D721Med (cell line): ENCODE data around the gene TDRD7.
A peak's percentile ranks its signal among the peaks of the same experiment; 100 is the strongest.

Source experiments
- DNase-seq: peaks from one replicate; pipeline ENCODE4 v3.0.0; 2011; ENCODE audit warnings: low spot score; ENCODE audit not compliant: insufficient read length
- FAIRE-seq: peaks from 2 replicates; lab custom pipeline; 2011; peaks lifted over from hg19 to GRCh38; lab: Jason Lieb, UNC
- CTCF ChIP-seq: IDR thresholded peaks from 2 replicates; pipeline ENCODE4 v1.5.1; 2012; ENCODE audit warnings: mild to moderate bottlenecking, control low read depth; ENCODE audit not compliant: insufficient read depth; ENCODE audit errors: missing control alignments

Gene TDRD7

GRCh38 chr9:97411789-97412625 is at the start of gene TDRD7:
Gene TDRD7, plus strand, starts transcription at chr9:97412096. Its CDS starts 16,370 bp downstream, at chr9:97428466.
- TF ChIP-seq CTCF: peak; percentile 91
- FAIRE-seq (no peak), DNase-seq (peak; percentile 71)

DNA sequence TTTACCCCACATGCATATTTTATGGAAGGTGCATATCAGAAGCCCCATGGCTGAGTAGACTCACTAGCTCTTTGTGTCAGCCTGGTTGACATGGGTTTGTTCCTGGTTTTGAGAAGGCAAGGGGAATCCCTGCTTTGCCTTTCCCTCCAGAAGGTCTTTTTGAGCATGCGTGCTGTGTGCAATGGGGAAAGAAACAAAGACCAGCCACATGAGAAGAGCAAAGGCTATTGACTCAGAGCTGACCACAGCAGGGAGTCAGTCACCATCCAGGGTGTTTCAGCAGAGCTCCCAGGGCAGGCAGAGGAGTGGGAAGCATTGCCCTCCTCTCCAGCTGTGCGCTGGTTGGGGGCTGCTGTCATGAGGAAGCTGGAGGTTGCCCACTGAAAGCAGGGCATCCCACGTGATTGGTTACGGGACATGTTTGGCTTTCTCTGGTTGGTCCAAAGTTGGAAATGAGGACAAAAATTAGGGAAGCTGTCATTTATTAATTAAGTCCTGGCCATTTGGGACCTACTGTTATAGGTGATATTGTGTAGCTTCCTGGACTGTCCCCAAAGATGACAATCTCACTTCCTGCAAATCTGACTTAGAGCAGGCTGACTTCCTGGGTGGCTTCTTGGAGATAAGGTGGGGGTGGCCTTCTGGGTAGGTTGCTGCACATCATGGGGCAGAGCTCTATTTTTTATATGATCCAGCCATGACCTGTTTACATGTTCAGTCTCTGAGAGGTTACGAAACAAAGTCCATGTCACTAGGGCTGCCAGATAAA is 48.9 kb upstream of the TDRD7 start:
- no peak for DNase-seq
- no peak for TF ChIP-seq CTCF
- no peak for FAIRE-seq

GRCh38 chr9:97363661-97364299 is 48.1 kb upstream of the TDRD7 start:
- DNase-seq (no peak), FAIRE-seq (no peak)
- no peak for TF ChIP-seq CTCF

- no peak for TF ChIP-seq CTCF
- FAIRE-seq (no peak), DNase-seq (no peak)
These were observed 47.0 kb upstream of the TDRD7 start for GRCh38 chr9:97364769-97365490.

DNA sequence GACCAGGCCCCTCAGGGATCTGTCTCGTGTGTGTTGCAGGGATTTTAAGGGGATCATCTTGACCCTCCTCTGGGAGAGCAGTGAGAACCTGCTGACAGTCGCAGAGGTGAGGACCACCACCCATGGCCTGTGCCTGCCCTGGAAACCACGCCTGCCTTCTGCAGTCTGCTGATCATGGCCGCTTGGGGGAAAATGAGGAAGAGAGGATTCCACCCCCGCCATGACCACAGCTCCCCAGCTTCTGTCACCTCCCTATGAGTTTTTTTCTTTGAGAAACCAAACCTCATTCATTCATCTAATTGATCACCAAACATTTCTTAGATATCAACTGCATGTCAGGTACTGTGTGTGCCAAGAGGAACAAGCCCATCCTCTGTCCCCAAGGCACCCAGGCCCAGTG is 46.3 kb upstream of the TDRD7 start:
- FAIRE-seq (no peak), DNase-seq (no peak)
- no peak for TF ChIP-seq CTCF

DNA sequence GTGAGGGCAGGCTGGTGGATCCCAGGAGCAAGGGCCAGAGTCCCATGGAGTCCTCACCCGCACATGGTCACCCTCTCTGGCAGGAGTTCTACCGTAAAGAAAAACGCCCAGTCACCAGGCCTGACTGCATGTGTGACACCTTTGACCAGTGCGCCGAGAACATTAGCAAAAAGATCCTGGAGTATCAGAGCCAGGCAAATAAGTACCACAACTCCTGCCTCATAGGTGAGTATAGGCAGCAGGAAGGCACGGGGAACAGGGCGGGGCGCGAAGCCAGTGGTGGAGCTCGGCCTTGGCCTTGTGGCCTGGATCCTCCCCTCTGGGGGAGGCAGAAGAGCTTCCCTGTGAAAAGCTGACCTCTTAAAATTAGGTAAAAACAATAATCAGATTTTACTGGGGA is 45.4 kb upstream of the TDRD7 start:
- FAIRE-seq: no peak
- TF ChIP-seq CTCF: no peak

More for the DNA sequence above, 45.4 kb upstream of the TDRD7 start:
- DNase-seq: no peak
